Loucy (cell line): ENCODE results near the gene SLC39A11.

Experiments used
- EZH2phosphoT487 ChIP-seq: fragments of 200-600 bp; IDR thresholded peaks from 2 replicates; pipeline ENCODE4 v1.6.1; 2018; ENCODE audit warnings: antibody characterized with exemption, mild to moderate bottlenecking, moderate library complexity, borderline replicate concordance
- TF ChIP-seq, protein P1 (sequence below): fragments of 200-600 bp; sonication (generic); conservative IDR thresholded peaks from 2 replicates; pipeline ENCODE4 v1.5.1; 2014; ENCODE audit warnings: mild to moderate bottlenecking, antibody characterized with exemption, low read length

DNA sequence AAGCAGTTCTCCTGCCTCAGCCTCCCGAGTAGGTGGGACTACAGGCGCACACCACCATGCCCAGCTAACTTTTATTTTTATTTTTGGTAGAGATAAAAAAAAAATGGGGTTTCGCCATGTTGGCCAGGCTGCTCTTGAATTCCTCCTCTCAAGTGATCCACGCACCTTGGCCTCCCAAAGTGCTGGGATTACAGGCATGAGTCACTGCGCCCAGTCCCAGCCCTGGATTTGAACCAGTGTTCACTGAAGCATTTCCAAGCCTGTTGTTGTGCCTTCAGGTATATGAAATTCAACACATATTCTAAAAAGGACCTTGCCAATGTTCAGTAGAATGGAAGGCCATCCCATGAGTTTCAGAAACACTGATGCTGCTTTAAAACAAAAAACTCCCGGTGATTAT, 165.3 kb downstream of the SLC39A11 start:
- TF ChIP-seq, protein P1, sequence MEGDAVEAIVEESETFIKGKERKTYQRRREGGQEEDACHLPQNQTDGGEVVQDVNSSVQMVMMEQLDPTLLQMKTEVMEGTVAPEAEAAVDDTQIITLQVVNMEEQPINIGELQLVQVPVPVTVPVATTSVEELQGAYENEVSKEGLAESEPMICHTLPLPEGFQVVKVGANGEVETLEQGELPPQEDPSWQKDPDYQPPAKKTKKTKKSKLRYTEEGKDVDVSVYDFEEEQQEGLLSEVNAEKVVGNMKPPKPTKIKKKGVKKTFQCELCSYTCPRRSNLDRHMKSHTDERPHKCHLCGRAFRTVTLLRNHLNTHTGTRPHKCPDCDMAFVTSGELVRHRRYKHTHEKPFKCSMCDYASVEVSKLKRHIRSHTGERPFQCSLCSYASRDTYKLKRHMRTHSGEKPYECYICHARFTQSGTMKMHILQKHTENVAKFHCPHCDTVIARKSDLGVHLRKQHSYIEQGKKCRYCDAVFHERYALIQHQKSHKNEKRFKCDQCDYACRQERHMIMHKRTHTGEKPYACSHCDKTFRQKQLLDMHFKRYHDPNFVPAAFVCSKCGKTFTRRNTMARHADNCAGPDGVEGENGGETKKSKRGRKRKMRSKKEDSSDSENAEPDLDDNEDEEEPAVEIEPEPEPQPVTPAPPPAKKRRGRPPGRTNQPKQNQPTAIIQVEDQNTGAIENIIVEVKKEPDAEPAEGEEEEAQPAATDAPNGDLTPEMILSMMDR: no peak
- TF ChIP-seq EZH2phosphoT487: no peak
